GM12878 (cell line): ENCODE results near the gene WASF2.
"Not testable (repeated sequence)": the region's sequence is repeated elsewhere in the genome, so short reads cannot be mapped to it uniquely, and the experiment has no call there.

Source experiments
- CTCF ChIP-seq, 3 experiments: IDR thresholded peaks in 2 of 3; conservative IDR thresholded peaks in 1 of 3; 2 replicates each; pipeline ENCODE4 v1.5.1; 2011; ENCODE audit warnings: low read depth in 3 of 3, low read length in 3 of 3, mild to moderate bottlenecking in 3 of 3, control low read depth in 2 of 3, moderate library complexity in 2 of 3, inconsistent platforms in 1 of 3, mixed read lengths in 1 of 3; ENCODE audit not compliant: control insufficient read depth in 2 of 3, insufficient read depth in 1 of 3; ENCODE audit errors: extremely low read depth in 1 of 3
- RAD21 ChIP-seq: IDR thresholded peaks from 2 replicates; pipeline ENCODE4 v1.6.1; 2011; ENCODE audit warnings: mild to moderate bottlenecking, low read depth, low read length, moderate library complexity; ENCODE audit not compliant: insufficient read depth

GRCh38 chr1:27472098-27472497, 17.9 kb downstream of the WASF2 start:
- TF ChIP-seq CTCF (IDR thresholded peaks at IDR 0.05 in 2 of 3, conservative IDR thresholded peaks at IDR 0.05 in 1 of 3; ENCODE audit: control insufficient read depth in 2 of 3, extremely low read depth in 1 of 3, insufficient read depth in 1 of 3, low read depth in 3 of 3, low read length in 3 of 3); RAD21: not testable (repeated sequence)
